GM23248 (cell line): ENCODE results near the gene HIPK2. TPM values are rescaled to one million over a fixed set of nuclear protein-coding genes. Genes with fewer than 3 reads are reported as not detected.

Experiments
- DNase-seq: peaks from one replicate; pipeline ENCODE4 v3.0.0-alpha.2; 2015
- H2AFZ ChIP-seq: fragments of 200-600 bp; sonication (generic); 2 replicates; pipeline ENCODE4 v1.6.1; 2016; ENCODE audit warnings: antibody characterized with exemption
- H3F3A ChIP-seq: fragments of 200-600 bp; sonication (generic); 2 replicates; pipeline ENCODE4 v1.6.1; 2016; ENCODE audit warnings: mild to moderate bottlenecking, antibody characterized with exemption, mixed run types; ENCODE audit not compliant: insufficient read depth
- H3K27ac ChIP-seq: fragments of 200-600 bp; sonication (generic); 2 replicates; pipeline ENCODE4 v1.5.1; 2016; ENCODE audit warnings: mild to moderate bottlenecking
- H3K27me3 ChIP-seq: fragments of 200-600 bp; sonication (generic); replicated peaks from 2 replicates; pipeline ENCODE4 v1.6.1; 2016; ENCODE audit warnings: mild to moderate bottlenecking; ENCODE audit not compliant: insufficient read depth
- H3K36me3 ChIP-seq: fragments of 200-600 bp; sonication (generic); 2 replicates; pipeline ENCODE4 v1.6.1; 2016; ENCODE audit warnings: low read depth, mild to moderate bottlenecking
- H3K4me1 ChIP-seq: fragments of 200-600 bp; sonication (generic); 2 replicates; pipeline ENCODE4 v1.6.1; 2016; ENCODE audit warnings: mild to moderate bottlenecking; ENCODE audit not compliant: insufficient read depth
- H3K4me2 ChIP-seq: fragments of 200-600 bp; sonication (generic); one replicate; pipeline ENCODE4 v1.6.1; 2016; ENCODE audit warnings: mild to moderate bottlenecking; ENCODE audit not compliant: unreplicated experiment
- H3K4me3 ChIP-seq: fragments of 200-600 bp; sonication (generic); 2 replicates; pipeline ENCODE4 v1.5.1; 2016; ENCODE audit warnings: mild to moderate bottlenecking
- H3K79me2 ChIP-seq: fragments of 200-600 bp; sonication (generic); 2 replicates; pipeline ENCODE4 v1.6.1; 2016; ENCODE audit warnings: mild to moderate bottlenecking; ENCODE audit not compliant: insufficient read depth
- H3K9ac ChIP-seq: fragments of 200-600 bp; sonication (generic); 2 replicates; pipeline ENCODE4 v1.6.1; 2016; ENCODE audit warnings: mild to moderate bottlenecking
- H3K9me2 ChIP-seq: fragments of 200-600 bp; sonication (generic); 2 replicates; pipeline ENCODE4 v1.6.1; 2016; ENCODE audit warnings: mixed run types, mild to moderate bottlenecking, moderate library complexity; ENCODE audit not compliant: insufficient read depth
- H3K9me3 ChIP-seq: fragments of 200-600 bp; sonication (generic); one replicate; pipeline ENCODE4 v1.6.1; 2017; ENCODE audit warnings: low read depth
- H4K20me1 ChIP-seq: fragments of 200-600 bp; sonication (generic); 2 replicates; pipeline ENCODE4 v1.6.0; 2016; ENCODE audit not compliant: insufficient read depth
- EZH2 ChIP-seq: fragments of 200-600 bp; sonication (generic); IDR thresholded peaks from 2 replicates; pipeline ENCODE4 v1.6.1; 2018; ENCODE audit warnings: antibody characterized with exemption, mild to moderate bottlenecking; ENCODE audit not compliant: insufficient read depth, poor library complexity, severe bottlenecking
- EZH2phosphoT487 ChIP-seq: fragments of 200-600 bp; sonication (generic); IDR thresholded peaks from 2 replicates; pipeline ENCODE4 v1.6.1; 2018; ENCODE audit warnings: antibody characterized with exemption, moderate library complexity, mild to moderate bottlenecking, low read depth; ENCODE audit not compliant: insufficient read depth
- WGBS, 2 experiments: methylation state at CpG; one replicate each; pipeline ENCODE4 v1.1.6; 2015 to 2017; ENCODE audit warnings: low lambda C conversion rate in 2 of 2, low coverage in 1 of 2; ENCODE audit errors: missing lambda C conversion rate in 2 of 2; 5-methylcytosine and 5-hydroxymethylcytosine counted together
- in situ Hi-C: fragments of 300-500 bp; cut with MboI; formaldehyde crosslinking; loops from 2 replicates; pipeline ENCODE4 v1.15.0; 2020
- polyA plus RNA-seq: library from polyadenylated mRNA; unstranded; fragments of >200 nt; fragmentation: Nextera tagmentation; extraction: Ambion mirVana; gene quantifications from 2 replicates; pipeline ENCODE4 v1.2.1, GENCODE V29; 2016
- total RNA-seq: library from RNA; depleted of rRNA; stranded (reverse); fragments of >200 nt; shearing (Covaris generic); gene quantifications from 2 replicates; pipeline ENCODE4 v1.2.3, GENCODE V29; 2014

Gene HIPK2
- total and polyA plus RNA-seq, 2 experiments from 2014 or later, result 4.7 to 7.9 TPM

GRCh38 chr7:139570119-139570518 lies 207.7 kb downstream of the HIPK2 start:
- Histone ChIP-seq H4K20me1 (no peaks in the 10 kb centered on the region), H3K4me3 (no peak overlapping the region), H3K79me2 (no peaks in the 10 kb centered on the region), H3K9ac (no peak overlapping the region), H3K9me3 (no peaks in the 10 kb centered on the region), H3K36me3 (no peaks in the 10 kb centered on the region; the same call in 1 of the 2 replicates), H3K9me2 (no peaks in the 10 kb centered on the region), H3K4me1 (no peaks in the 10 kb centered on the region), H3K27me3 (no peaks in the 10 kb centered on the region), H2AFZ (no peak overlapping the region), H3K27ac (no peak overlapping the region), H3K4me2 (no peak overlapping the region), H3F3A (no peaks in the 10 kb centered on the region)
- DNase-seq, result peak; percentile 19
- in situ Hi-C loops, result no loop called here
- TF ChIP-seq EZH2 (no peak), EZH2phosphoT487 (no peak)
- 74 to 76% methylated on average over 8 of the region's 8 CpGs for WGBS, 2 experiments

GRCh38 chr7:139568813-139569490 lies 208.8 kb downstream of the HIPK2 start:
- H3K4me3 ChIP-seq, result no peak overlapping the region
- in situ Hi-C loops, result no loop called here
- no peaks in the 10 kb centered on the region for H3K79me2 ChIP-seq
- DNase-seq, result no peak
- no peak overlapping the region for H2AFZ ChIP-seq
- no peaks in the 10 kb centered on the region for H4K20me1 ChIP-seq
- H3K27me3 ChIP-seq, result no peaks in the 10 kb centered on the region
- H3K36me3 ChIP-seq, result no peaks in the 10 kb centered on the region
- H3K27ac ChIP-seq, result no peak overlapping the region
- H3K4me2 ChIP-seq, result no peak overlapping the region
- 98 to 99% methylated on average over 12 of the region's 12 CpGs for WGBS, 2 experiments
- H3K9me3 ChIP-seq, result no peaks in the 10 kb centered on the region
- H3K9me2 ChIP-seq, result no peaks in the 10 kb centered on the region
- no peak overlapping the region for H3K9ac ChIP-seq
- H3F3A ChIP-seq, result no peaks in the 10 kb centered on the region
- TF ChIP-seq EZH2phosphoT487 (no peak), EZH2 (no peak)
- H3K4me1 ChIP-seq, result no peaks in the 10 kb centered on the region

GRCh38 chr7:139568346-139568675 lies 209.5 kb downstream of the HIPK2 start:
- no peak overlapping the region for H3K4me3 ChIP-seq
- no peaks in the 10 kb centered on the region for H3K9me2 ChIP-seq
- no peak overlapping the region for H2AFZ ChIP-seq
- TF ChIP-seq EZH2, result no peak
- no peak for TF ChIP-seq EZH2phosphoT487
- H3K27ac ChIP-seq, result no peak overlapping the region
- no peak overlapping the region for H3K9ac ChIP-seq
- DNase-seq, result no peak
- H4K20me1 ChIP-seq, result no peaks in the 10 kb centered on the region
- H3K36me3 ChIP-seq, result no peaks in the 10 kb centered on the region
- no peaks in the 10 kb centered on the region for H3F3A ChIP-seq
- H3K27me3 ChIP-seq, result no peaks in the 10 kb centered on the region
- H3K9me3 ChIP-seq, result no peaks in the 10 kb centered on the region
- H3K79me2 ChIP-seq, result no peaks in the 10 kb centered on the region
- WGBS, 2 experiments, result 79% methylated on average over 6 of the region's 6 CpGs
- H3K4me1 ChIP-seq, result no peaks in the 10 kb centered on the region
- in situ Hi-C loops, result no loop called here
- H3K4me2 ChIP-seq, result no peak overlapping the region

GRCh38 chr7:139567647-139568345 lies 210.0 kb downstream of the HIPK2 start:
- Histone ChIP-seq H3K9me3 (no peaks in the 10 kb centered on the region), H3K9ac (no peak overlapping the region), H3F3A (no peaks in the 10 kb centered on the region), H3K36me3 (no peaks in the 10 kb centered on the region), H3K4me2 (no peak overlapping the region), H3K9me2 (no peaks in the 10 kb centered on the region), H4K20me1 (no peaks in the 10 kb centered on the region), H3K4me3 (no peak overlapping the region), H3K79me2 (no peaks in the 10 kb centered on the region), H2AFZ (no peak overlapping the region), H3K27me3 (no peaks in the 10 kb centered on the region), H3K4me1 (no peaks in the 10 kb centered on the region), H3K27ac (no peak overlapping the region)
- WGBS, 2 experiments, result 88 to 95% methylated on average over 14 of the region's 14 CpGs
- DNase-seq, result no peak
- in situ Hi-C loops, result no loop called here
- no peak for TF ChIP-seq EZH2
